PC-3 (cell line): ENCODE results near the gene TRAFD1. TPM values are rescaled to one million over a fixed set of nuclear protein-coding genes. Genes with fewer than 3 reads are reported as not detected.

ENCODE experiments used
- ATAC-seq: fragments of 200-7000 bp; cut with Tn5 transposase; 2 replicates; pipeline ENCODE4 v1.9.1; 2020; ENCODE audit warnings: mild to moderate bottlenecking, moderate library complexity
- BruUV-seq: library from RNA; stranded (reverse); fragments of 400-500 nt; replicated peaks from 2 replicates; lab custom pipeline; 2021; lab: Mats Ljungman, UMichigan
- CTCF ChIA-PET: fragments of 300-600 bp; sonication (Branson Sonifier 250); formaldehyde crosslinking; loops from one replicate; lab custom pipeline; 2022; ENCODE audit warnings: antibody characterized with exemption; lab: Charles Lee
- POLR2A ChIA-PET: fragments of 300-600 bp; sonication (Branson Sonifier 250); formaldehyde crosslinking; loops from one replicate; lab custom pipeline; 2022; ENCODE audit warnings: antibody characterized with exemption; ENCODE audit not compliant: unreplicated experiment; lab: Charles Lee
- DNase-seq: peaks from one replicate; pipeline ENCODE4 v3.0.0-alpha.2; 2015
- H2AFZ ChIP-seq: fragments of 300-600 bp; sonication (generic); 2 replicates; pipeline ENCODE4 v1.6.0; 2016; ENCODE audit warnings: antibody characterized with exemption, low read length
- H3F3A ChIP-seq: fragments of 300-600 bp; sonication (generic); one replicate; pipeline ENCODE4 v1.6.0; 2017; ENCODE audit warnings: antibody characterized with exemption, low read length, control low read depth, mild to moderate bottlenecking; ENCODE audit not compliant: unreplicated experiment
- H3K27ac ChIP-seq: fragments of 300-600 bp; sonication (generic); 2 replicates; pipeline ENCODE4 v1.5.1; 2016; ENCODE audit warnings: mild to moderate bottlenecking, low read length
- H3K27me3 ChIP-seq: fragments of 300-600 bp; sonication (generic); 2 replicates; pipeline ENCODE4 v1.6.1; 2016; ENCODE audit warnings: low read length, mixed read lengths
- H3K36me3 ChIP-seq: fragments of 300-600 bp; sonication (generic); 2 replicates; pipeline ENCODE4 v1.6.1; 2016; ENCODE audit warnings: low read depth, mixed run types, low read length, mixed read lengths
- H3K4me1 ChIP-seq: fragments of 300-600 bp; sonication (generic); 2 replicates; pipeline ENCODE4 v1.5.1; 2016; ENCODE audit warnings: low read length; ENCODE audit not compliant: insufficient read depth
- H3K4me2 ChIP-seq: fragments of 300-600 bp; sonication (generic); 2 replicates; pipeline ENCODE4 v1.6.0; 2016; ENCODE audit warnings: low read length
- H3K4me3 ChIP-seq: fragments of 300-600 bp; sonication (generic); 2 replicates; pipeline ENCODE4 v1.5.1; 2016; ENCODE audit warnings: mild to moderate bottlenecking, low read length, mixed read lengths
- H3K79me2 ChIP-seq: fragments of 300-600 bp; sonication (generic); 2 replicates; pipeline ENCODE4 v1.6.1; 2017; ENCODE audit warnings: low read length, mixed read lengths
- H3K9ac ChIP-seq: fragments of 300-600 bp; sonication (generic); 2 replicates; pipeline ENCODE4 v1.6.0; 2016; ENCODE audit warnings: mild to moderate bottlenecking, low read length
- H3K9me2 ChIP-seq: fragments of 300-600 bp; sonication (generic); replicated peaks from 2 replicates; pipeline ENCODE4 v1.6.1; 2016; ENCODE audit warnings: mixed run types, low read length, mixed read lengths
- H3K9me3 ChIP-seq: fragments of 300-600 bp; sonication (generic); 2 replicates; pipeline ENCODE4 v1.6.1; 2016; ENCODE audit warnings: low read length, mixed read lengths
- H4K20me1 ChIP-seq: fragments of 300-600 bp; sonication (generic); 2 replicates; pipeline ENCODE4 v1.6.1; 2016; ENCODE audit warnings: low read length, mixed read lengths
- EZH2 ChIP-seq: fragments of 300-600 bp; sonication (generic); IDR thresholded peaks from one replicate; pipeline ENCODE4 v1.6.1; 2017; ENCODE audit warnings: antibody characterized with exemption, mild to moderate bottlenecking, low read length; ENCODE audit not compliant: unreplicated experiment
- EZH2phosphoT487 ChIP-seq: fragments of 300-600 bp; sonication (generic); IDR thresholded peaks from 2 replicates; pipeline ENCODE4 v1.6.1; 2018; ENCODE audit warnings: mild to moderate bottlenecking, antibody characterized with exemption, low read length, borderline replicate concordance
- intact Hi-C: fragments of 100-400 bp; cut with micrococcal nuclease; formaldehyde crosslinking; loops from 2 replicates; pipeline ENCODE4 v1.9.0; 2023
- total RNA-seq: library from RNA; depleted of rRNA; stranded (reverse); fragments of >200 nt; gene quantifications from 2 replicates; pipeline ENCODE4 v1.2.3, GENCODE V29; 2014
- TF ChIP-seq, protein P1 (sequence below): fragments of 300-600 bp; sonication (generic); conservative IDR thresholded peaks from 2 replicates; pipeline ENCODE4 v1.5.1; 2017; ENCODE audit warnings: antibody characterized with exemption, low read depth, mild to moderate bottlenecking, low read length

The TRAFD1 gene
- total RNA-seq, 1 experiment from 2014 or later: 34.1 TPM

- Histone ChIP-seq H3K9me2 (no peaks in the 10 kb centered on the region), H3K9ac (peak overlapping the region; percentile 5; the same call in 1 of the 2 replicates), H3K4me2 (peak overlapping the region; percentile 40), H3K9me3 (no peaks in the 10 kb centered on the region), H3K4me1 (peaks cover 36% of the 10 kb centered on the region), H3K4me3 (peak overlapping the region; percentile 9; the same call in 1 of the 2 replicates), H3F3A (peaks cover 6% of the 10 kb centered on the region), H4K20me1 (no peaks in the 10 kb centered on the region), H3K79me2 (peaks cover 16% of the 10 kb centered on the region), H3K27me3 (no peaks in the 10 kb centered on the region), H3K27ac (peak overlapping the region; percentile 64), H3K36me3 (no peaks in the 10 kb centered on the region), H2AFZ (peak overlapping the region; percentile 40)
- ChIA-PET POLR2A (interaction anchor here (0.5 to 0.8 kb wide), 3 partner anchors 8 to 45 kb away, joined by 5 to 13 read pairs (median 13); no protein-coding TSS in a partner anchor), CTCF (interaction anchor here (1.0 kb wide), 1 partner anchor 10 kb away, joined by 17 read pairs; no protein-coding TSS in a partner anchor)
- TF ChIP-seq EZH2 (no peak), EZH2phosphoT487 (no peak)
- TF ChIP-seq, protein P1, sequence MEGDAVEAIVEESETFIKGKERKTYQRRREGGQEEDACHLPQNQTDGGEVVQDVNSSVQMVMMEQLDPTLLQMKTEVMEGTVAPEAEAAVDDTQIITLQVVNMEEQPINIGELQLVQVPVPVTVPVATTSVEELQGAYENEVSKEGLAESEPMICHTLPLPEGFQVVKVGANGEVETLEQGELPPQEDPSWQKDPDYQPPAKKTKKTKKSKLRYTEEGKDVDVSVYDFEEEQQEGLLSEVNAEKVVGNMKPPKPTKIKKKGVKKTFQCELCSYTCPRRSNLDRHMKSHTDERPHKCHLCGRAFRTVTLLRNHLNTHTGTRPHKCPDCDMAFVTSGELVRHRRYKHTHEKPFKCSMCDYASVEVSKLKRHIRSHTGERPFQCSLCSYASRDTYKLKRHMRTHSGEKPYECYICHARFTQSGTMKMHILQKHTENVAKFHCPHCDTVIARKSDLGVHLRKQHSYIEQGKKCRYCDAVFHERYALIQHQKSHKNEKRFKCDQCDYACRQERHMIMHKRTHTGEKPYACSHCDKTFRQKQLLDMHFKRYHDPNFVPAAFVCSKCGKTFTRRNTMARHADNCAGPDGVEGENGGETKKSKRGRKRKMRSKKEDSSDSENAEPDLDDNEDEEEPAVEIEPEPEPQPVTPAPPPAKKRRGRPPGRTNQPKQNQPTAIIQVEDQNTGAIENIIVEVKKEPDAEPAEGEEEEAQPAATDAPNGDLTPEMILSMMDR: no peak
- BruUV-seq: no TSS peak
- peak; percentile 85 for DNase-seq
- intact Hi-C loops: loop anchor here (2.0 kb wide), 1 partner anchor 27 kb away; no protein-coding TSS in a partner anchor
- peak; percentile 32 for ATAC-seq
Measured at GRCh38 chr12:112121780-112122565, 3.4 kb upstream of the TRAFD1 start.

- Histone ChIP-seq H3K4me3 (no peak overlapping the region), H3K9me3 (no peaks in the 10 kb centered on the region), H2AFZ (no peak overlapping the region), H3K27ac (no peak overlapping the region), H3K9me2 (no peaks in the 10 kb centered on the region), H3K9ac (no peak overlapping the region), H3K4me2 (no peak overlapping the region), H3F3A (peaks cover 3% of the 10 kb centered on the region), H3K79me2 (peaks cover 26% of the 10 kb centered on the region), H3K27me3 (no peaks in the 10 kb centered on the region), H3K4me1 (peaks cover 32% of the 10 kb centered on the region), H4K20me1 (no peaks in the 10 kb centered on the region), H3K36me3 (no peaks in the 10 kb centered on the region)
- TF ChIP-seq, protein P1: no peak
- TF ChIP-seq EZH2phosphoT487 (no peak), EZH2 (no peak)
- no peak for DNase-seq
- no TSS peak for BruUV-seq
- intact Hi-C loops: loop anchor here (2.0 kb wide), 1 partner anchor 26 kb away; no protein-coding TSS in a partner anchor
- CTCF ChIA-PET: no interaction called here
- ATAC-seq: no peak
- POLR2A ChIA-PET: interaction anchor here (0.5 kb wide), 1 partner anchor 1842 kb away, joined by 13 read pairs; the partner anchor contains the start of gene ATP2A2
Measured at GRCh38 chr12:112122823-112123690, 2.3 kb upstream of the TRAFD1 start.
